Medulla oblongata (tissue), 1 donor: ENCODE data around the gene FBXW2.

ENCODE experiments used
- DNase-seq: peaks from one replicate; pipeline ENCODE4 v3.0.0-alpha.2; 2015; ENCODE audit errors: extremely low spot score

FBXW2 gene

GRCh38 chr9:120742951-120743416 is 50.2 kb downstream of the FBXW2 start:
- peak; percentile 27 for DNase-seq

- no peak for DNase-seq
Observed at GRCh38 chr9:120741701-120742100, 51.5 kb downstream of the FBXW2 start.

- DNase-seq: no peak
Observed at GRCh38 chr9:120741191-120741590, 52.0 kb downstream of the FBXW2 start.

DNA sequence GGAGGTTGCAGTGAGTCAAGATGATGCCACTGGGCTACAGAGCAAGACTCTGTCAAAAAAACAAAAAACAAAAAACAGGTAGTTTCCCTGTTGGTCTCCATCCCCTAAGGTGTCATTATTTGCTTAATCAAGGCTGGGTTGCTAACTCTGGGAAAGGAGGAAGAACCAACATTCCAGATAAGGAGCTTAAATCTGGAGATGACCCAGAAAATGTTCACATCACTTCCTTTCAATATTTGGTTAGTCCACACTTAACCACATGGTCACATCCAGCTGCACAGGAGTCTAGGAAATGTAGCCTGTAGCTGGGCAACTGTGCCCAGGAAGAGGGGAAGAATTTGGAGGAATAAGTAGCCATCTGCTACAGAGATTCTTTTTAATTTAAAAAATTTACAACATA is 53.1 kb downstream of the FBXW2 start:
- DNase-seq: no peak

- no peak for DNase-seq
Observed at GRCh38 chr9:120737416-120738165, 55.6 kb downstream of the FBXW2 start.

GRCh38 chr9:120736881-120737280 is 56.3 kb downstream of the FBXW2 start:
- DNase-seq: no peak

- DNase-seq: no peak
Observed at GRCh38 chr9:120735415-120736126, 57.6 kb downstream of the FBXW2 start.

DNA sequence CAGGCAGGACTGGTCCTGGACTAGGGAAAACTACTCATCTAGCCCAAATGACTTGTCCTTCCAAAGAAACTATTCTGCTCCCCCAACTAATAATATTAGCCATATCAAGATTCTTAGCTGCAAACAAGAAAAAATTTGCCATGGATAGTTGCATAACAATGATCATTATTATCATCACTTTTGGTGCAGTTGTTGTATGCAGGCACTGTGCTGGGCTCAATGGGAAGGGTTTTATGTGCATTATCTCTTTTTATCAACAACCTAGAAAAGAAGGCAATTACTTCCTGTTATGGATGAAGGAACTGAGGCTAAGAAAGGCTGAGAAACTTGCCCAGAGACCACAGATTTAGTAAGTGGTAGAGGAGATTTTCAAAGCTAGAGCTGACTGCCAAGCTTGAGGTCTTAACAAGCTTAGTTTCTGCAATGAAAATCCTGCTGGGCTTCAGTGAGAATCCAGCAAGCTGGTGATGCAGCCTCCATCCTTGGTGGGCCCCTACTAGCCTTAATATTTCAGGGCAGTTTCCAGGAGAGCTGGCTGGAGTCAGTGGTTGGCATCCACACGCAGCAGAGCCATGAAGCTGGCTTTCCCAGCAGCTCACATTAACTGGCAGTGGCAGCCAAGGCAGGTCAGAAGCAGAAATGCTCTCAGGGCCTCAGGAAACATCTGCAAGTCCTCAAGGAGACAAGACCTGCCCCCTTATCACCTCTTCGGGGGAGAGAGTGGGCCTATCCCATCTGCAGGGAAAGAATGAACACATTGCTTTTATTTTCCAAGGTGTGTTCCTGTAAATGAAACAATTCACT is 58.4 kb downstream of the FBXW2 start:
- DNase-seq: no peak

DNA sequence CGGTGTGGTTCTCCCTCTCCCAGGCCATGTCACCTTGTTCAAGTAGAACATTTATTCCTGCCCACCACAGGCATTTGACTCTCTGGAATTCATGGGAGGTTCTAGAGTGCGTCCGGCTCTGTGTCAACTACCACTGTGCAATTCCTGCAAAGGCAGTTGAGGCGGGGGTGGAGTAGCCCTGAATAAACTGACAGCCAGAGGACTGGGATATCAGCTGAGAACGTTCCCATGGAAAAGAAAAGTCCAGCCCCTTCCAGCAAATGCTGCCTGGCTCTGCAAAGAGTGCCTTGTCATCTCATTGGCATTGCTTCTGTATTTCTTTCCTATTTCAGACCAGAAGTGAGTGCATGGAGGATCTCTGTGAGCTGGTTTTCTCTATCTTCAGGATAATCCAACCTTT is 60.0 kb downstream of the FBXW2 start:
- peak; percentile 57 for DNase-seq

- DNase-seq: no peak
Observed at GRCh38 chr9:120730654-120731514, 62.3 kb downstream of the FBXW2 start.

DNA sequence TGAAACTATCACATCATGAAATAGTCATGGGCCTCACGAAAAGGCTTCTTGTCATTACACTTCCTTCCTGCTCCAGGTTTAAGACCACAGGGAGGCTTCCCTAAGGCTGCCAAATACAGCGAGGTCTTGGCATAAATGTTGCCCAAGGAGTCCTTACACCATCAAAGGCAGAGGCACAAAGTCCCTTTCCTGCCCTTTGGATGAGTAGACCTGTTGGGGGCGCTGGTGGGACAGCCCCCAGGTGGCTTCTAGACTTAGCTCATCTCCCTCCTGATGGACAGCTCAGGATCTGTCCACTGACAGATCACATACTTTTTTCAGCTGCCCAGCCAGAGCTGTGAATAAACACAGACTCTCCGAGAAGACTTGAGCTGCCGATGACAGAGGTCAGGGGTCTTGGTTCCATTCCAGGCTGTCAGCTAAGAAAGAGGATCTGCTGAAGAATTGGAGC is 63.4 kb downstream of the FBXW2 start:
- no peak for DNase-seq

DNA sequence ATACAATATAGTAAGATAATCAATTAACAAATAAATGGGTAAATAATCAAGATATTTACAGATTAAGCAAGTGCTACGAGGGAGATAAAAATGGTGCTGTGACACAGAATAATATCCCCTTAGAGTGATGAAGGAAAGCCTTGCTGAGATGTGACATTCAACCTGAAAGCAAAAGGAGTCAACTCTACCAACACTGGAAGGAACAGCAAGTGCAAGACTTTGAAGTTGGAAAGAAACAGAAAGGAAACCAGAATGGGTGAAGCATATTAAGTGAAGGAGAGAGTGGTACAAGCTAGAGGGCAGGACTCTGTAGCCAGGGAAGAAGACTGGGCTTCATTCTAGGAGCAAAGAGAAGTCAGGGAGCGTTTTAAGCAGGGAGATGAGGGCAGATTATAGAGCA is 66.7 kb downstream of the FBXW2 start:
- no peak for DNase-seq

DNA sequence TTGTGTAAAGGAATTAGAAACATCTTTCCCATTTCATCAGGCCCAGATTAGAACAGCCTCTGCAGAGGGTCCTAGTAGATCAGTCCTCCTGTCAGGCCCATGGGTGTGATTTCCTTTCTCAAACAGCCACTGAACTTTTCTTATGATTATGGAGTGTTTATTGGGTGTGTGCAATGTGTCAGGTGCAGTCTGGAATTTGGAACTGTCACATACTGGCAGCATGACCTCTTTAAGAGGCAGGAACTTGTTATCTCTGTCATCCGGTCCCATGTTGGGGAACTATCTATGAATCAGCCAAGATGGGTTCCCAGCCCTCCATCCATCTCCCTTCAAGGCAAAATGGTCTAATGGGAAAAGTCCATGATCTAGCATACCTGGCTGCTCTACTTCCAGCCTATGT is 67.3 kb downstream of the FBXW2 start:
- no peak for DNase-seq

DNA sequence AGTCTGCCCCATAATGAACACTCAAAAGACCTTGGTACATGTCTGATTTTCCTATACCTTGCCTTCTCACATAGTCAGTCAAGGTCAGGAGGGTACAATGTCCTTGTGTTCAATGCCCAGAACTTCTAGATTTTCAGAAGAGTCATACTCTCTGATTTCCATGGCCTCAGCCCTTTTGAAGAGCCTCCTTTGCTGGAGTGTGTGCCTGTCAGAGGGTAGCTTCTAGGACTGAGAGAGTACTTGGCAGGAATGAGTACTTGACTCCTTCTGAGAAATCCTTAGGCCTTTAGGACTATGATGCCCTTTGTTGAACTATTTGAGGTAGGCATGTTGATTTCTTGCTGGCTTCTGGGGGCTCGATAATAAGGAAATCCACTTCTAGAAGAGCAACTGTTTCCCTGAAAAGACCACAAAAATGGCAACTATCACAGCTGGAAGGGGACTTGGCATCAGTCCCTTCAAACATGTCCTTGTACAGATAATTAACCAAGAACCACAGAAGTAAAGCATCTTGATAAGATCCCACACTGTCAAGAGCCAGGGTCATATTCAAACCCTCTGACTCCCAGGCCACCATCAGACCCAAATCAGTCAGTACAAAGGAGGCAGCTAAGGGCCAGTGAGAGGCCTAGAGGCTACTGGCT is 68.3 kb downstream of the FBXW2 start:
- no peak for DNase-seq

DNA sequence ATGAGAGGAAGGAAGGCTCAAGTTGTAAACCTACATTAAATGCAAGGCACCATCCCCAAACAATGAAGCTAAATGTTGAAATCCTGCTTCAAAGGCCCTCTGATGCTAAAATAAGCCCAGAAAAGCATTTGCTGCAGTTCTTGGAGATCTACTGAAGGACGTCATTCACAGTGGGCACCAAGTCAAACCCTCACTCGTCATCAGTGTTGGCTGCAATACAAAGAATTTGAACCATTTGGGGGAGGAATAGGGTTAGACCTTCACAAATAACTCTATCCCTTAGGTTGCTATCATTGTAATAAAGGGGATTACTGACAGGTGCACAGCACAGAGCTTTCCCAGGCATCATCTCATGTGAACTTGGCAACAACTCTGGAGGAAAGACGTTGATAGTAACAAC is 69.7 kb downstream of the FBXW2 start:
- DNase-seq: no peak

DNA sequence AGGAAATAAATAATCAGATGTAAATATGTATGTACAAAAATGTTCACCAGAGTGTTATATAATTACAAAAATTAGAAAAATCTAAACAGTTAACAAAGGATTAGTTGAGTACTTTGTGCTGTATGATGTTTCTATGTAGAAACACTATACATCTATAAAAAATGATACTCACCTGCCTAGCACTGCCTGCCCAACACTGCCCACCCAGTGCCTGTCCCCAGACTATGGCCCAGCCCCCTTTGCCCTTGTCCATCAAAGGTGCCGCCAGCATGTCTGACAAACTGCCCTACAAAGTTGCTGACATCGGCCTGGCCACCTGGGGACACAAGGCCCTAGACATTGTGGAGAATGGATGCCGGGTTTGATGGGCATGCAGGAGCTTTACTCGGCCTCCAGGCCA is 72.8 kb downstream of the FBXW2 start:
- no peak for DNase-seq

- no peak for DNase-seq
Observed at GRCh38 chr9:120718316-120718715, 74.9 kb downstream of the FBXW2 start.

GRCh38 chr9:120717176-120717575 is 76.0 kb downstream of the FBXW2 start:
- DNase-seq: no peak

GRCh38 chr9:120716483-120716882 is 76.7 kb downstream of the FBXW2 start:
- no peak for DNase-seq

GRCh38 chr9:120715389-120715924 is 77.8 kb downstream of the FBXW2 start:
- peak; percentile 74 for DNase-seq
